Measurements from ENCODE around the gene ATOH8.
A peak's percentile ranks its signal among the peaks of the same experiment; 100 is the strongest.

ATOH8 gene

DNA sequence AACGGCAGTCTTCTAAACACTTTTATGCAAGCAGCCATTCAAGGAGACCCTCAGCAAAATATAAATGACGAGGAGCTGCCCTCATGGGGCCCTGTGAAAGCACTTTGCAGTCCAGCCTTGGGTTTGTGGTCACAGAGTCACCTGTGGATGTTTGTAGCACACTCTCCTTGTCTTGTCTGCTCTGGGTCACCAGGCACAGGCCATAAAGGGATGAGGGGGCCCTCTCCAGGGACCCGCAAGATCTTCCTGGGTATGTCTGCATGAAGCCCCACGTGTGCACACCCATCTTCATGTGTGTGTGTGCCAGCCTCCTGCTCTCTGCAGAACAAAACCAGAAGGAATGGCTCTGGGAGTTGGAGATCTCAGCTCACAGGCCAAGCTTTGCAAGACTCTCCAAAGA is 36.2 kb downstream of the ATOH8 start:
- no peak for DNase-seq

DNA sequence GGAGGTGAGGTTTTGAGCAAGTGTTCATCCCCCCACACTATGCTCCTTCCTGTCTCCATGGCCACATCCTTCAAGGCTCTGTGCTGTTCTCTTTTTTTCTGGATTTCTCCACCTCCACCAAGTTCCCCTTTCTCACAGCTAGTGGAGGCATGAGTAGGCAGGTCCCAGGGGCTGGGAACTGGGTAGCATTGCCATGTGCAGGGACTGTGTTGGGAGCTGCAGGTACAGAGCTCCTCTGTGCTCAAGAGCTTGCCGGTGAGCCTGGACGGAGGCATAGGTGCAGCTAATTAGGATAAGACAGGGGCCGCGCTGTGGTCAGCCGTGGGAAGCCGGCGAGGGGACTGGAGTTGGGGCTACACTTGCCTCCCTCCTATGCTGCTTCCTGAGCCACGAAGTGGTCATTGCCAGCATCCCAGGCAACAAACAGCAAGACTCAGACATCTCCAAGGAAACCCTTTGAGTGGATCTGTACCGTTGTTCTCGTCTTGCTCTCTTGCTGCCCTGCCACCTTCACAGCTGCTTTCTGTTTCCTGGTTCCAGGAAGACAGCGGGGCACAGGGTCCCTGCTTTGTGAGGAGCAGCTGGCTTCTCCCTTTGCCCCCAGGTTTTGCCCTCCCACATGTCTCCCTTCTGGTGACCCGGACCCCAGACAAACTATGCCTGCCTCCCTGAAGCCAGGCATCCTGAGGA is 36.9 kb downstream of the ATOH8 start:
- peak in 1 of 2 experiments; percentile 28 for DNase-seq

DNA sequence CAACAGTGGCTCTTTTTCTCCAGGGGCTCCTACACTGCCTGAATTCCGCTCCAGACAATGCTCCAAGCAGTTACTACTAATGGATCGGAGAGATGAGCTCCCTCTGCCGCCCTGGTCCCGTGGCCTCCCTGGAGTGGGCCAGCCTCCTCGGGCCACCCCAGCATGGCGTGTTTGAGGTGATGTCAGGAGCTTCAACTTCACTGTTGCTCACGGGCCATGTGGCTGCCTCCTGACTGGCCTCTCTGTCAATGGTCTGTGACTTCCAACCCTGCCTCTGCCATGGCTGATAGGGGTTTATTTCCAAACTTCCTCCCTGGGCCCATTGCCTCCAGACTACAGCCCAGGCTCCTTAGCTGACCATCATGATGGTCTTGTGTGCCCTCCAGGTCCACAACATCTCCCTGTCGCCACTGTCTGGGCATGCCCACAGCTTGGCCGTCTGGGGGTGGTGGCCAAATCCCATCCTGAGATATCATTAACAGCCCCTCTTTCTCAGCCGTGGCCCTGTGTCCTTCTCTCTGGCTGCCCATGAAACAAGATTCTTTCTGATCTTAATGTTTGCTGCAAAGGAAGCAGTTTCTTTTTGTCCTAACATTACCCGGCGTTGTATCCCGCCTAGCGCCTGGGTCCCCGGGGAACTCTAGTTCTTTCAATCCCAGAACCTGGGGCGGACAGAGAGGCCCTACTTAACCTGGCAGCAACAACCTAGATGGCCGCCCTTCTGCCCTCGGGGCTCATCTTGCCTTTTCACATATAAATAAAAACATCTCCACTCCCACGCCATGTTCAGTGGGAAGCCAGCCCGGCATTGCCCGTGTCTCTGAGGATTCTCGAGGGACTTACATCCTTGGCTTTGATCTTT is 38.1 kb downstream of the ATOH8 start:
- DNase-seq = no peak

DNA sequence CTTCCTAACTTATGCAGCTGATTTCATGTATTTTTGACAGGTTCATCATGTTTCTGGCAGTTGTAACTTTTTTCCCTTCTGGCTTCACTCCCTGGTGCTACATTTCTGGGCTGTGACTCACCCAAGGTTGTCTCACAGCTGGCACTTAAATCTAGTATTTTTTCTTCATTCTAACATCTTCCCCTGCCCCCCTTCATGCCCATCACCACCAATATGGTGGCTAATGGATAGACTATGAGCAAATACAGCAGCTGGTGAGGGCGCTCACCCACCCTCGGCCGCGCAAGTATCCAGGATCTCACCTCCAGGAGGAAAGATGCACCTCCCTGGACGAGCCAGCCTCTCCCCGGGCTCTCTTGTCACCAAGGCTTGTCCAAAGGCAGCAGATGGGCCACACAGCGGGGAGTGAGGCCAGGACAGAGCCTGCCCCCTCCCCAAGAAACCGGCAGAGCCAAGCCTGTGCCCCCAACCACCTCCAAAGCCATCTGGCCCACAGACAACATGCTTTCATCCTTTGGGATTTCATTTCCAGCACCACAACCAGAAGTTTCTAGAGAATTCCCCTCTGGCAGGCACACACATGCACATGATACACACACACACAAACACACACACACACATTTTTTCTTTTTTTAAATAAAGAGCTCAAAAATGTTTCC is 39.1 kb downstream of the ATOH8 start:
- DNase-seq = peak; percentile 98

DNA sequence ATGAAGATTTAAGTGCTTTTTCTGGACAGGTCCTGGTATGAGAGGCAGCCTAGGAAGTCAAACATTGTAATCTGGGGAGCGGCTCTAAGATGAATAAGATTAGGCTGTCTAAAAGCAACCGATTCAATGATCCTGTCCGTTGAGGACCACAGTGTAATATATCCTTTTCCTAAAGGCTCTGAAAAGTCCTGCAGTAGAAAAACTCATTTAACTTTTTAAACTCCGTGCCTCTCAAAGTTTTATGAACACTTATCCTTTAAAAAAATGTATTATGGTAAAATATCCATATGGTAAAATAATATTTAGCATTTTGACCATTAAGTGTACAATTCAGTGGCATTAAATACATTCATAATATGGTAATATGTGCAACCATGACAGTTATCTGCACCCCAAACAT is 39.8 kb downstream of the ATOH8 start:
- DNase-seq = peak in 1 of 2 experiments; percentile 27

DNA sequence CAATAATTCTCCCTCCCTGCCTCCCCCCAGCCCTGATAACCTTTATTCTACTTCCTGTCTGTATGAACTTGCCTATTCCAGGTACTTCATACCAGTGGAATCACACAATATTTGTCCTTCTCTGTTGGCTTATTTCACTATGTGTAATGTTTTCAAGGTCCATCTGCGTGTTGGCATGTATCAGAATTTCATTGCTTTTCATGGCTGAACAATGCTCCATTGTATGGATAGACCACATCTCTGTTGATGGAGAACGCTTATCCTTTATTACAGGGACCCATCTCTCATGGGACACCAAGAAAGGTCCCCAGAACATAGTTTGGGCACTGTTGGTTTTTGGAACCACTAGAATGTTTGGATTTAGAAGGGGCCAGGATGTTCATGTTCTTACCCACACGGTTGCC is 40.2 kb downstream of the ATOH8 start:
- DNase-seq = no peak

DNA sequence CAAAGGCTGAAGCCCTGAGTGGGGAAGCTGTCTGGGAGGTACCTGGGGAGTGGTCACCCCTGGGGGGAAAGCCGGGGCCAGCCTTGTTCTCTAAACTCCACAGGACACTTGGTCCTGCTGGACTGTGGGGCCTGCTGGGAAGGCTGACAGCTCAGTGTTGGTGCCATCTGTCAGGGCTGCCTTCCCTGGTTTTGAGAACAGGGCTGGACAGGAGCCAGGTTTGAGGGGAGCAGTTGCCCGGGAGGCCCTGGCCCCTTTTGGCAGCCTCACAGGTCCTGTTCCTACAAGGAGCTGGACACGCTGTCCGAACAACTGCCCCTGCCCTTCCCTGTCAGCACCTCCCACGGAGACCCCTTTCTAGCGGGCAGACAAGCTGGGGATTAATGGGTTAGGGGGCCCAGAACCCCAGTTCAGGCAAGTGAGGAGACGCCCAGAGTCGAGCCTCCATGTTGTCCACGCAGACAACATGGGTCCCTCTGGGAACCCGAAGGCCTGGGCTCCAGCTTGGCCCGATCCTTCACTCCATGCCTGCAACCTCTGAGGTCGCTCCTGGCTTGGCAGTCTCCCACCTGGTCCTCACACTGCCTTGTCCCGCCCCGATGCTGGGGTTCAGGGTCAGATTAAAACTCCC is 40.8 kb downstream of the ATOH8 start:
- DNase-seq = peak; percentile 77 to 85

DNA sequence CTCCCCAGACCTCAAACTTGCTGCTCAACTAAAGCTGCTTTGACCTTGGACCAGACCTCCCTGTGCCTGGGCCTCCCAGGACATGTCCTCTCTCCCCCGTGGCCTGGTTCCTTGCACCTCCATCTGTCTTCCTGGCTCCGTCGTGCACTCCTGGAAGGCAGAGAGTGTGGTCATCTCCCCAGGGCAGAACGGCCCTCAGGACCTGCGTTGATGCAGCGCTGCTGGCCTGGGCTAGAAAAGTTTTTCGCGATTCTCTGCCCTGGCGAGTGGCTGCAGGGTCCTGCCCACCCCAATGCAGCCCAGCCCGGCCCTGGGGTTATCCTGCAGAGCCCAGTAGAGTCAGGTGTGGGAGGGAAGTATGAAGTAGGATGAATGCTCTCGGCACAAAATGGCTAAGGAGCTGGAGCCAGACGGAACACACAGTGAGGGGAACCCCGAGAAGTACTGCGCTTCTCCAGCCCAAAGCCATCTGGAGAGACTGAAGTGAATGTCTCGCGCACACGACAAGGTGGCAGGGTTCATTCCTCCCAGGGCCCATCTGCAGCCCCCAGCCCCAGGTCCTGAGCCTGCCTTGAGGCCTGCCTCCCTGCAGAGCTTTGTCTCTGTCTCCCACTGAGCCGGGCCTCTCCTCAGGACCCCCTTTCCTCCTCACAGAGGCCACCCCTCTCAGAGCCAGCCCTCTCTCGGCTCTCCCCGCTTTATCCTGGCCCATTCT is 41.7 kb downstream of the ATOH8 start:
- peak in 1 of 2 experiments; percentile 56 for DNase-seq

DNA sequence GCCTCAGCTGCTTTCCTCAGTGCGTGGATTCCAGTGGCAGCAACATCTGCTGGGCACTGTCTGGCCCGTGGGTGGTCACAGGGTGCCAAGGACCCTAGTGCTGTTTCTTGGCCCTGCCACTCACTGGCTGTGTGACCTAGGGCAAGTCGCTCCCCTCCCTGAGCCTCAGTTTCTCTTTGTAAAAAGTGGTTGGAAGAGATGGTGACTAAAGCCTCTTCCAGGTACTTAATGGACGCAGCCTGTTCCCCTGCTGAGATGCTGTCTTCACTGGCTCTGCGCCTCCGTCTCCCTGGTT is 42.2 kb downstream of the ATOH8 start:
- peak in 1 of 2 experiments; percentile 11 for DNase-seq

DNA sequence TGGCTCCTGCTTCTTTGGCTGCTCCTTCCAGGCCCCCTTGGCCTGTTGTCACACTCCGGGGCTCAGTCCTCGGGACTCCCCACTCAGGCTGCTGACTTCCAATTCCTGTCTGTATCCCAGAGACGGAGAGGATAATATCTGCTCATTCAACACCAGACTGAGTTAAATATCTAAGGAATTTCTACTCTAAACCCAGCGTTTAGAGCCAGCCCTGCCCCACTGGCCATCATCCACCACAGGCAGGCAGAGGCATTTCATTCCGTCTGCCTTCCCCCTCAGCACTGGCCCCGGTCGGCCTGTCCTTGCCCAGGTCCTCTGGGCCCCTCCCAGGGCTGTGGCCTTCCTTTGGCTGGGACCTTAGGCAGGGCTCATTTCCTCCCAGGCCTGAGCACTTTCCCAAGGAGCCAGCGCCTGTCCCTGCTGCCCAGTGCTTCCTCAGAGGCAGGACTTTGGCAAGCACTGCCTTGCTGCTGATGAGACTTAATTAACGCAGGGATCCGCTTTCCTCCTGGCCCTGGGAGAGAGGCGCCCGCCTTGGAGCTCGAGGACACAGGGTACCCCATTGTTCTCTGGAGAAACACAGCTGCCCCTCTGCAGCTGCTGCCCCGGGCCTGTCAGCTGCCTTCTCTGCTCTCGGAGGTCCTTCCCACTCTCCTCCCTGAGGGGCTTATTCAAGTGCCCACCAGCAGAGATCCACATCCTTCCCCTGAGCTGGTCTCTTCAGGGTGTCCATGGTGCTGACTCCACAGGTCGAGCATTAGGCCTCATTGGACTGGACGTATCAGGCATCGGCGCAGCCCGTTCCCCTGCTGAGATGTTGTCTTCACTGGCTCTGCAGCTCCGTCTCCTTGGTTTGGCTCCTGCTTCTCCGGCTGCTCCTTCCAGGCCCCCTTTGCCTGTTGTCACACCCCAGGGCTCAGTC is 42.8 kb downstream of the ATOH8 start:
- DNase-seq = peak in 1 of 2 experiments; percentile 43

DNA sequence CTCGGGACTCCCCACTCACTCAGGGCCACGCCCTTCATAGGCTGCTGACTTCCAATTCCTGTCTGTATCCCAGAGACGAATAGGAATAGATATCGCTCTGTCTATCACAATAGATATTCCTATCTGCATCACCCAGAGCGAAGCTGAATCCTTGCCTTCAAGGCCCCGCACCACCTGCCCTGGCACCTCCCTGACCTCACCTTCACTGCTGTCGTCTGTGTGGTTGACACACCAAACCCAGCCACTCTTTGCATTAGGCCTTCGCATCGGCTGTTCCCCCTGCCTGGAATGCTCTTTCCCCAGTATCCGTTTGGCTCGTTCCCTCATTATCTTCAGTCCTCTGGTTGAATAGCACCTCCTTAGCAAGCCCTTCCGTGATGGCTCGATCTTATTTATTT is 43.5 kb downstream of the ATOH8 start:
- DNase-seq = no peak

DNA sequence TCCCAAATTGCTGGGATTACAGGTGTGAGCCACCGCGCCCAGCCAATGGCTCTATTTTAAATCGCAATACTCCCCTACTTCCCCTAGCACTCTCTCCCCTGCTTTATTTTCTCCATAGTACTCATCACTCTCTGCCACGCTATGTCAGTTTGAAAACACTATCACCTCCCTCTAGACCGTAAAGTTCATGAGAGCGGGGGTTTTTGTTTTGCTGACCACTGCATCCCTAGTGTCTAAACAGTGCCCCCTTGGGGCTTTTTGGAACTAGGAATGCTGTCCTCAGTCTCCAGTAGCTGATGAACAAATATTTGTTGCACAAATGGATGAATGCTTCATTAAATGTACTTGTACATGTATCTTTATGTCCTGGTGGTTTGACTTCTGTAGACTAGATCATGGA is 44.1 kb downstream of the ATOH8 start:
- DNase-seq = peak; percentile 29 to 66

DNA sequence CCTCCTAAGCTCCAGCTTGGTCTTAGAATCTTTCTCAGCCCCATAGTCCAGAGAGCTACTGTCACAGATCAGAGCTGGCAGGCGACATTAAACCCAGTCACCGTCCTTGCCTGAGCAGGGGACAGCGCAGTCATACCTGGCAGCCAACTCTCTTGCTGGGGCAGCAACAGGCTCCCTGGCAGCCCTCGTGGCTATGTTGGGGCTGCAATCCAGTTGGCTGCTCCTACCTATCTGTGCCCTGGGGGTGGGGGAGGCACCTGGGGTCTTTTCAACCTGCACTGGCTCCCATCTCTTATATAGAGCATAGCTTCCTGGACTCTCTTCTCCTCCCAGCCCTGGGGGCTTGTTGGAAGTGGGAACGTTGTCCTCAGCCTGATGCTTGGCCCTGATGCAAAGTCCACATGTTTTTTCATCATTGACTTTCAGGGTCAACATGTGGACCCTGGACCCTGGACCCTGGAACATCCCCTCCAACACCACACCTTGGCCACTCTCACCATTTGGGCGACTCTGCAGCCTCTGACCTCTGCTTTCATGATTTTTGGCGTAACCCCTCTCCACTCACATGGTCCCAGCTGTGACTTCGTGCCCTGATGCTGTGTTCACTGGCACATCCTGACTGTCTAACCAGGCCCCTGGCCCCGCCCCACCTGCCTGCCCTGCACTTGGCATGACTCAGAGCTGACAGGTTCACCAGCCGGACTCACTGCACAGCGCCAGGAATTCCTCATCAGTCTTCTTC is 45.6 kb downstream of the ATOH8 start:
- no peak for DNase-seq

DNA sequence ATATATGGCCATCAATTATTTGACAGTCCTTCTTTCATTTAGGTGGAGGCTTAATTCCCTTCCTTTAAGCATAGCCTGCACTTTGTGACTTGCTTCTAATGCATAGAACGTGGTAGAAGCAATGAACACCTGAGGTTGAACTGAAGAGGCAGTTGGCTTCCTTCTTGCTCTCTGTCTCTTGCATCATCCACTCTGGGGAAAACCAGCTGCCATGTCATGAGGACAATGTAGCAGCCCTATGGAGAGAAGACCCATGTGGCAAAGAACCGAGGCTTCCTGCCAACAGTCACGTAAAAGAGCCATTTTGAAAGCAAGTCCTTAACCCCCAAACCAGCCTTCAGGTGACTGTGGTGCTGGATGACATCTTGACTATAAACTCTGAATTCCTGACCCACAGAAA is 46.8 kb downstream of the ATOH8 start:
- DNase-seq = no peak

DNA sequence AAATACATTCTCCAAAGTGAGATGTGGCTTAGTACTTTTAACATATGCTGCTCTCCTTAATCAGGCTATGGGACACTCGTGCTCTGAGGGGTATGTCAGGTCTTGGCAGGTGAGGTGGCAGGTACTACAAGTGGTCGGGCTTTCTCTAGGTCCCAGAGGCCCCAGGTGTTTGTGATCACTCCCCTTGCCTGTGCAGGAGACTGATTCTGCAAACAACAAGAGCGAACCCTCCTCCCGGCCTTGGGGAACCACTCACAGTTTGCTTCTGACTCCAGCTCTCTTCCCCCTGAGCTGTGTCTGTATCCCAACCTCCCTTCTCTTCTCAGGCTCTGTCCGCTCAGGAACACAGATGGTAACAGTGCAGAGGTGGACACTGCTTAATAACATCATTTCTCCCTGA is 48.1 kb downstream of the ATOH8 start:
- DNase-seq = no peak

DNA sequence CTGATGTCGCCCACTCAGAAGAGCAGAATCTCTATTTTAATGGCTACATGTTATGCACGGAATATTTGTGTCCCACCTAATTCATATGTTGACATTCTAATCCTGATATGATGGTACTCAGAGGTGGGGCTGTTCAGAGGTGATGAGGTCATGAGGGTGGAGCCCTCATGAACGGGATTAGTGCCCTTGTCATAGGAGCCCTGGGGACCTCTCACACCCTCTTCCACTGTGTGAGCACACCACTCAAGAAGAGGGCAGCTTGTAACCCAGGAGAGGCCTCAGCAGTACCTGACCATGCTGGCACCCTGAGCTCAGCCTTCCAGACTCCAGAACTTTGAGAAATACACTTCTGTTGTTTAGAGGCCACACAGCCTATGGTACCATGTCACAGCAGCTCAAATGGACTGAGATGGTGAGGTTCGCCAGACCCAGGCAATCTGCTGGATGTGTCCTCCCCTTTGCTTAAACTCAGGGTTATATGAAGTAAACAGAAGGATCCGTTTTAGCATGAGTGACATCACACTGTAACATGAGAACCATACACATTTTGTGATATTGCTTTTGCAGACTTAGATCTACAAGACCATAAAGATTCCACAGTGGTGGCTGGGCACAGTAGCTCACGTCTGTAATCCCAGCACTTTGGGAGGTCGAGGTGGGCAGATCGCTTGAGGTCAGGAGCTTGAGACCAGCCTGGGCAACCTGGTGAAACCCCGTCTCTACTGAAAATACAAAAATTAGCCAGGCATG is 48.7 kb downstream of the ATOH8 start:
- no peak for DNase-seq

DNA sequence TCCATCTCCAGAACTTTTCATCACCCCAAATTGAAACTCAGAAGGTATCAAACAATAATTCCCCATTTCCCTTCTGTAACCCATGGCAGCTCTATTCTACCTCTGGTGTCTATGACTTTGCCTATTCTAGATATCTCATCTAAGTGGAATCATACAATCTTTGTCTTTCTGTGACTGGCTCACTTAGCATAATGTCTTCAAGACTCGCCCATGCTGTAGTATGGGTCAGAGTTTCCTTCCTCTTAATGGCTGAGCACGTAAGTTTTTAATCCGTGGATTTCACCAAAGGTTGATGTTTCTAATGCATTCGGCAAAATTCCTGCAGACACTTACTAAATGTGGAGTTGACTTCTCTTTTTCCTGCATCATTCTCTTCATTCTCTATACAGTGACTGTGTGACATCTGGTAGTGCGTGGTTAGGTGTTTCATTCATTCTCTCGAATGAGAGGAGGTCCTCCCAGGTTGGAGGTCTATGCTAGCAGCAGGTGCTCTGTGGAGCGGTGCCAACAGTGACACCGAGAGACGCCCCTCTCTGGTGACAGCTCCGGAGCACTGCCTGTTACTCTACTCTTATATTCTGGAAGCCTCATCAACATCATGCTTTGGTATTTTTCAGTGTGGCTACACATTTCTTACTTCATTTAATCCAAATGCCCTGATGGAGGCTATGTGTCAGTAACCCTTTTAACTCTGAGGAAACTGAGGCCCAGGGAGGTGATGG is 50.1 kb downstream of the ATOH8 start:
- no peak for DNase-seq

DNA sequence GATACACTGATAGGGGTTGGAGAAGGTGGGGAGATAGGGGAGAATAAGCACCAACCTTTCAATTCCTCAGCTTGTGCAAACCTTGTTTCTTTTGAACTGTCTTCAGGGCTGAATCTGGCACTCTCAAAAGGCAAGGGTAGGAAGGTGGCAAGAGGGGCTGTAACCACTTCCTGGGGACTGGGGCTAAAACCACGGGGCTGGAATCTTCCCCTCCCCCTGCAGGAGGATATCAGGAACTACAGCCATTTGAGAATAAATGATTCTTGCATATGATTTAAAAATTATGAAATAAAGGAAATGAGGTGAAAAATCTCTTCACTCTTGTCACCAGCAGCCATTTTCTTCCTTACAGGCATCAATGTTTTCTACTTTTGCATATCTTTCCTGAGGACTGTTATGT is 50.8 kb downstream of the ATOH8 start:
- peak in 1 of 2 experiments; percentile 17 for DNase-seq

DNA sequence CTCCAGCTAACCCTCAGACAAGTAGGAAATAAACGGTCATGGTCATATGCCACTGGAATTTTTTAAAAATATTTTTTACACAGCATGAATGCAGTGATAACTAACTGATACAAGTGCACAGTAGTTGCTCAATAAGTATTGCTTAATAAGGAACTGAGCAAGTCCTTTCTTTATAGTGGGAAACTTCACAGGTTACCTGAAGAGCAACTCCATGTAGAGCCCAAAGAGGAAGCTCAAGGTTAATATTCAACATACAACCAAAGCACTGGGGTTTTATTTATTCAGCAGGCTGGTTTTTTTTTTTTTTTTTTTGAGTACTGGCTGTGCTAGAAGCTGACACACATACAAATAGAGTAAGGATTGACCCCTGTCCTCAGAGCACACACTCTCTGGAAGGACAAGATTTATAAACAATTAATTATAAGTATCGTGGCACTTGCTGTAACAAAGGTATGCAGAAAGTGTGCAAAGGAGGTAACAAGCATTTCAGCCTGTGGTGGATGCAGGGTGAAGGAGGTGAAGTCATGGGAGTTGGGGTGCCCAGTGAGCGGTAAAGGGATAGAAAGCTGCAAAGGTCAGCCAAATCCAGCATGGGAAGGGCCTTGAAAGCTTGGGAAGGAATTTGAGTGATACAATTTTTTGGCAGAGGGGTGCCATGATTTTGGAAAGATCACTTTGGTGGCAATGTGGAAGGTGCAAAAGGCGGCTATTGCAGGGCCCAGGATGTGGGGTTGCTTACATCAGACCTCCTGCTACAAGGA is 52.7 kb downstream of the ATOH8 start:
- DNase-seq = no peak
